Nephron (organoid): ENCODE data around the gene SMYD3.

Experiments
- H3K27ac Mint-ChIP-seq, 3 experiments: 2 replicates each; pipeline ENCODE4 v1.8.0; 2020; ENCODE audit warnings: mixed read lengths in 3 of 3, mild to moderate bottlenecking in 2 of 3, moderate library complexity in 1 of 3
- H3K27me3 Mint-ChIP-seq: 2 replicates; pipeline ENCODE4 v1.8.0; 2021; ENCODE audit warnings: low read depth, mild to moderate bottlenecking, moderate library complexity, mixed read lengths
- H3K36me3 Mint-ChIP-seq: 2 replicates; pipeline ENCODE4 v1.8.0; 2020; ENCODE audit warnings: low read depth, mixed read lengths
- H3K4me1 Mint-ChIP-seq: 2 replicates; pipeline ENCODE4 v1.8.0; 2020; ENCODE audit warnings: mixed read lengths
- H3K4me3 Mint-ChIP-seq, 3 experiments: 2 replicates each; pipeline ENCODE4 v1.8.0; 2020; ENCODE audit warnings: mild to moderate bottlenecking in 3 of 3, mixed read lengths in 3 of 3, moderate library complexity in 2 of 3
- H3K9me3 Mint-ChIP-seq: 2 replicates; pipeline ENCODE4 v1.8.0; 2020; ENCODE audit warnings: mixed read lengths
- TF ChIP-seq, protein P1 (sequence below), 3 experiments: fragments of 200-600 bp; sonication (generic); IDR thresholded peaks; one replicate each; pipeline ENCODE4 v1.5.0; 2021; ENCODE audit warnings: antibody characterized with exemption in 3 of 3; ENCODE audit not compliant: unreplicated experiment in 3 of 3

SMYD3 gene

DNA sequence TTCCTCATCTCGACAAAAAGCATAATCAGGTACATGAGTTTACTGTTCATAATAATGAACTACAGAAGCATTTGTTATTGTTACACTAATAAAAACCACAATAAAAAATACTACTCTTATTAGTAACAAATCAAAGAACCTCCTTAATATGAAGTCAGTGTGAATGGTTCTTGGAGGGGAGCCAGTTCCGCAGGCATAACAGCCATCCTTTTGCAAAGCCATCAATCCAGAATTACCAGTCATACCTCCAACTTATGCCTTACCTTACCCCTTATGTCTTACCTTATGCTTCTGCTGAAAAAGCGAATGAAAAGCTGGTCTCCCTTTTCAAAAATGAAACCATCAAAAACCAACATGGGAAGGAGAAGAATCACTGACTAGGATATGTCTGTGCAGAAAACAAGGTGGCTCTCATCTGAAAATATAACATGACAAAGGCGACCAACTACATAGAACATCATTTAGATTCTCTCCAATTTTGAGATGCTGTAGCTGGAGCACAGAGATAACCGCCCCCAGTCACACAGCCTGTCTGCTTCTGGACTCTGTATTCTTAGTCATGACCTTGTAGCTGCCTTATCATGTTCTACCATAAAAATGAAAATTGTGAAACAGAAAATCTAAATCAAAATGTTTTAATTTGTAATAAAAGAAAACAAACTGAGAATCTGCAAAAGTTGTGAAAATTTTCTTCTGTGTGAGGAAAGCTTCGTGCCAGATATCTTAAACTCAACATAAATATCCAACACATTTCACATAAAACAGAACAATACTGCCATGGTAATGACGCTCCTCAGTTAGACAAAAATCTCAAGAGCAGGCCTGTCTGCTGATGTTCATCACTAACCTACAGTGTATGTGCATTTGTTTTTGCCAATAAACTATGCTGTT, 438.2 kb downstream of the SMYD3 start:
- H3K4me3 Mint-ChIP-seq = no peak overlapping the region
- peaks cover 17% of the 10 kb centered on the region for H3K4me1 Mint-ChIP-seq

DNA sequence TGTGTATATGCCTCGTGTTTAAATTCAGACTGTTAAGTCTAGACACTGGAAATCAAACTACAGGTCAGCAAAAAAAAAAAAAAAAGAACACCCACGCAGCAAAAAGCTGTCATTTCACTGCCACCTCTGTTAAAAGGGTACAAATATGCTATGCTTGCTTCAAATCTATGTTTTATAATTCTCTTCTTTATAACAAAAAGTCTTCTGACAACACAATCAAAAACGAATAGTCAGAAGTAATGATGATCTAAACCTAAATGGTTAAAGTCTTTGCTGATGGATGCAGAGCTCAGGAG, 438.9 kb downstream of the SMYD3 start:
- peaks cover 17% of the 10 kb centered on the region for H3K4me1 Mint-ChIP-seq
- peak overlapping the region; percentile 17 to 42 (median 39) for H3K27ac Mint-ChIP-seq
- no peak overlapping the region for H3K4me3 Mint-ChIP-seq
- TF ChIP-seq, protein P1, sequence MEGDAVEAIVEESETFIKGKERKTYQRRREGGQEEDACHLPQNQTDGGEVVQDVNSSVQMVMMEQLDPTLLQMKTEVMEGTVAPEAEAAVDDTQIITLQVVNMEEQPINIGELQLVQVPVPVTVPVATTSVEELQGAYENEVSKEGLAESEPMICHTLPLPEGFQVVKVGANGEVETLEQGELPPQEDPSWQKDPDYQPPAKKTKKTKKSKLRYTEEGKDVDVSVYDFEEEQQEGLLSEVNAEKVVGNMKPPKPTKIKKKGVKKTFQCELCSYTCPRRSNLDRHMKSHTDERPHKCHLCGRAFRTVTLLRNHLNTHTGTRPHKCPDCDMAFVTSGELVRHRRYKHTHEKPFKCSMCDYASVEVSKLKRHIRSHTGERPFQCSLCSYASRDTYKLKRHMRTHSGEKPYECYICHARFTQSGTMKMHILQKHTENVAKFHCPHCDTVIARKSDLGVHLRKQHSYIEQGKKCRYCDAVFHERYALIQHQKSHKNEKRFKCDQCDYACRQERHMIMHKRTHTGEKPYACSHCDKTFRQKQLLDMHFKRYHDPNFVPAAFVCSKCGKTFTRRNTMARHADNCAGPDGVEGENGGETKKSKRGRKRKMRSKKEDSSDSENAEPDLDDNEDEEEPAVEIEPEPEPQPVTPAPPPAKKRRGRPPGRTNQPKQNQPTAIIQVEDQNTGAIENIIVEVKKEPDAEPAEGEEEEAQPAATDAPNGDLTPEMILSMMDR (IDR thresholded peaks at IDR 0.05; ENCODE audit: unreplicated experiment in 3 of 3) = no peak
- no peaks in the 10 kb centered on the region for H3K36me3 Mint-ChIP-seq
- no peaks in the 10 kb centered on the region for H3K9me3 Mint-ChIP-seq
- H3K27me3 Mint-ChIP-seq = peaks cover 4% of the 10 kb centered on the region

More for the DNA sequence above, 438.2 kb downstream of the SMYD3 start:
- peaks cover 4% of the 10 kb centered on the region for H3K27me3 Mint-ChIP-seq
- H3K36me3 Mint-ChIP-seq = no peaks in the 10 kb centered on the region
- H3K27ac Mint-ChIP-seq = peak overlapping the region in 1 of 3 experiments; percentile 17
- TF ChIP-seq, protein P1 (IDR thresholded peaks at IDR 0.05; ENCODE audit: unreplicated experiment in 3 of 3) = no peak
- no peaks in the 10 kb centered on the region for H3K9me3 Mint-ChIP-seq

DNA sequence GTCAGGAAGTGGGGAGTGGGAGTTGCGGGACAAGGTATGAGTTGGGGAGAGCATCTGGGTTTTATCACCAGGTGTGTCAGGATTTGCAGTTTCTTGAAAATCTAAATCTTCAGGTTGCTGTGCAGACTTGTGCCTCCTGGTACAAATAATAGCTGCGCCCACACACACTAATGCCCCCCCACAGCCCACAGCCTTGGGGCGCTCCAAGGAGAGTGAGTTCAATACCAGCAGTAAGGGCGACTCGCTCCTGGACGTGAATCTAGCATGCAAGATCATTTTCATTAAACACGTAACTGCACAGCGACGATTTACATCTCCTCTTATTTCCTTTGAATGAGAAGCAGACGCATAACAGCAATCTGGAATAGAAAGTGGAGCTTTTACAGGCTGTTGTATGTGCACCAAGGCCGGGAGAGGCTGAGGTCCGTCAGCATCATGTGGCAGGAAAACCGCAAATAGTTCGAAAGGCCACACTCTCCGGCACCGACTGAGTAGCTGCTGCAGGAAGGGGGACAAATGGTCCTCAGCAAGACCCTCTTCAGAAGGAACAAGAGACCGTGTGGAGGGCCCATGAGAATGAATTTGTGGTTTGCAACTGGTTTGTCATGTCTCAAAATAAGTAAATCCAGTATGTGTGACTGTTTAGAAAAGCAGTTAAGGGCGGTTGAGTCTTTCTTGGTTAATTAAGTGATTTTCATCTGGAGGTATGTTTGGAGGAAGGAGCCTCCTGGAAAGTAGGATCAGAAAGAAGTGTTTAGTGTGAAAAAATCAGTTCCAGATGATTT, 439.5 kb downstream of the SMYD3 start:
- peaks cover 17% of the 10 kb centered on the region for H3K4me1 Mint-ChIP-seq
- H3K36me3 Mint-ChIP-seq = no peaks in the 10 kb centered on the region
- peak overlapping the region; percentile 17 to 42 (median 39) for H3K27ac Mint-ChIP-seq
- peak overlapping the region in 1 of 3 experiments; percentile 26 for H3K4me3 Mint-ChIP-seq
- TF ChIP-seq, protein P1 (IDR thresholded peaks at IDR 0.05; ENCODE audit: unreplicated experiment in 3 of 3) = no peak
- H3K9me3 Mint-ChIP-seq = no peaks in the 10 kb centered on the region
- peaks cover 4% of the 10 kb centered on the region for H3K27me3 Mint-ChIP-seq

DNA sequence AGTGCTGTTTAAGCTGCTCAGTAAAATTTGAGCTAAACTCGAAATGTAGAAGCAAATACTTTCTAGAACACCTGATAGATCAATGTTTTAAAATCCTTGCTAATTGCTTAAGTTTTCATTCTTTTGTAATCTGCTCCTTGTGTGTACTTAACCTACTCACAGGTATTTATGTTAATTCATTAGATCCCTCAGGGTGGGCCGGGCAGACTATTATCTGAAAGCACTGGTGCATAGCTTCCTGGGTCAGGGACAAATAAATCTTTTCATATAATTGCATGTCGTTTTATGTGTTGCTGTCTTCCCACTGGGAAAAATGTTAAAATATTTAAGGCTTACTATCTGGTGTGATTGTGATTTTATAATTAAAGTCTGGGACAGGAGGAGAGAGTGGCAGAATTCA, 440.5 kb downstream of the SMYD3 start:
- no peaks in the 10 kb centered on the region for H3K9me3 Mint-ChIP-seq

DNA sequence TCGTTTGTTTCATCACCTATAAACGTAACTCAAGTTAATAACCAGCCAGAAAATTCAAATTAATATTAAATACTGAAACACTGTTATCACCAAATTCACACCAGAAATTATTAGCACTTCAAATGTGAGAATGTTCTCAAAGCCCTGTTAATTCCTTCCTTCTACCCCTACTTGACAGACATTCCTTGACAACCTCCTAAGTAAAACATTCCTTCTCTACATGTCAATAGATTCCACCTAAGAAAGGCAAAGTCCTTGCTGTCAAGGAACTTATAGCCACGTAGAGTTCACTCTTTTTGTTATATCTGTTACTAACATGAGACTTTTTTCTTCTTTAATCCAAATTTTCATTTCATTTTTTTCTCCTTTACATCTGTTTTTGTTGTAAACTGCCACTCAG, 441.5 kb downstream of the SMYD3 start:
- H3K36me3 Mint-ChIP-seq = no peaks in the 10 kb centered on the region
- TF ChIP-seq, protein P1 (IDR thresholded peaks at IDR 0.05; ENCODE audit: unreplicated experiment in 3 of 3) = no peak
- no peak overlapping the region for H3K4me3 Mint-ChIP-seq
- peaks cover 17% of the 10 kb centered on the region for H3K4me1 Mint-ChIP-seq
- H3K27ac Mint-ChIP-seq = no peak overlapping the region
- H3K27me3 Mint-ChIP-seq = peaks cover 4% of the 10 kb centered on the region
- H3K9me3 Mint-ChIP-seq = no peaks in the 10 kb centered on the region

More for the DNA sequence above, 440.5 kb downstream of the SMYD3 start:
- H3K27ac Mint-ChIP-seq = peak overlapping the region in 1 of 3 experiments; percentile 7
- peaks cover 17% of the 10 kb centered on the region for H3K4me1 Mint-ChIP-seq
- H3K4me3 Mint-ChIP-seq = no peak overlapping the region
- H3K27me3 Mint-ChIP-seq = peaks cover 4% of the 10 kb centered on the region
- no peaks in the 10 kb centered on the region for H3K36me3 Mint-ChIP-seq
- TF ChIP-seq, protein P1 (IDR thresholded peaks at IDR 0.05; ENCODE audit: unreplicated experiment in 3 of 3) = no peak
